OCI-LY7 (cell line): ENCODE measurements around the gene TSHZ2. TPM values are rescaled to one million over a fixed set of nuclear protein-coding genes. Genes with fewer than 3 reads are reported as not detected.

Experiments used
- BruUV-seq: library from RNA; stranded (reverse); fragments of 400-500 nt; replicated peaks from 2 replicates; lab custom pipeline; 2021; lab: Mats Ljungman, UMichigan
- CTCF ChIA-PET: fragments of 300-600 bp; sonication (Branson Sonifier 250); formaldehyde crosslinking; loops from one replicate; lab custom pipeline; 2022; ENCODE audit warnings: antibody characterized with exemption; ENCODE audit not compliant: unreplicated experiment; lab: Charles Lee
- POLR2A ChIA-PET: fragments of 300-600 bp; sonication (Branson Sonifier 250); formaldehyde crosslinking; loops from one replicate; lab custom pipeline; 2022; ENCODE audit warnings: antibody characterized with exemption; lab: Charles Lee
- DNase-seq: peaks from one replicate; pipeline ENCODE4 v3.0.0-alpha.2; 2015; ENCODE audit warnings: low spot score
- H2AFZ ChIP-seq: fragments of 200-600 bp; sonication (generic), shearing (Covaris generic); 2 replicates; pipeline ENCODE4 v1.6.1; 2014; ENCODE audit warnings: mild to moderate bottlenecking, antibody characterized with exemption, low read length, moderate library complexity
- H3K27ac ChIP-seq: fragments of 200-600 bp; sonication (generic); 2 replicates; pipeline ENCODE4 v1.5.1; 2014; ENCODE audit warnings: mixed run types, low read depth, mild to moderate bottlenecking, moderate library complexity, low read length, inconsistent platforms; ENCODE audit not compliant: poor library complexity, severe bottlenecking
- H3K36me3 ChIP-seq: fragments of 200-600 bp; sonication (generic); 2 replicates; pipeline ENCODE4 v1.6.1; 2014; ENCODE audit warnings: mild to moderate bottlenecking, antibody characterized with exemption, low read length, moderate library complexity, mixed read lengths; ENCODE audit not compliant: insufficient read depth
- H3K4me1 ChIP-seq: fragments of 200-600 bp; sonication (generic); 2 replicates; pipeline ENCODE4 v1.5.1; 2014; ENCODE audit warnings: mild to moderate bottlenecking, low read length; ENCODE audit not compliant: insufficient read depth, poor library complexity, severe bottlenecking
- H3K4me2 ChIP-seq: fragments of 200-600 bp; sonication (generic); 2 replicates; pipeline ENCODE4 v1.6.1; 2014; ENCODE audit warnings: mild to moderate bottlenecking, low read length
- H3K4me3 ChIP-seq: fragments of 200-600 bp; sonication (generic); 2 replicates; pipeline ENCODE4 v1.5.1; 2014; ENCODE audit warnings: mild to moderate bottlenecking, low read depth, low read length; ENCODE audit not compliant: poor library complexity, severe bottlenecking
- H3K79me2 ChIP-seq: fragments of 200-600 bp; sonication (generic); 2 replicates; pipeline ENCODE4 v1.6.1; 2016; ENCODE audit warnings: low read depth, mild to moderate bottlenecking, low read length, moderate library complexity, mixed read lengths; ENCODE audit not compliant: insufficient read depth
- H3K9me2 ChIP-seq: fragments of 200-600 bp; sonication (generic); 2 replicates; pipeline ENCODE4 v1.6.1; 2016; ENCODE audit warnings: mild to moderate bottlenecking, low read length, mixed read lengths; ENCODE audit not compliant: insufficient read depth
- H3K9me3 ChIP-seq: fragments of 200-600 bp; sonication (generic); 2 replicates; pipeline ENCODE4 v1.6.1; 2014; ENCODE audit warnings: mild to moderate bottlenecking, mixed run types, low read length, mixed read lengths
- H4K20me1 ChIP-seq: fragments of 200-600 bp; sonication (generic); 2 replicates; pipeline ENCODE4 v1.6.1; 2014; ENCODE audit warnings: mild to moderate bottlenecking, antibody characterized with exemption, low read length, moderate library complexity, mixed read lengths; ENCODE audit not compliant: insufficient read depth
- CTCF ChIP-seq: fragments of 200-600 bp; sonication (generic); conservative IDR thresholded peaks from 2 replicates; pipeline ENCODE4 v1.5.1; 2014; ENCODE audit warnings: mild to moderate bottlenecking, antibody characterized with exemption, low read length, moderate library complexity, mixed read lengths
- EZH2phosphoT487 ChIP-seq: fragments of 200-600 bp; sonication (generic); IDR thresholded peaks from 2 replicates; pipeline ENCODE4 v1.6.1; 2018; ENCODE audit warnings: low read depth, borderline replicate concordance, mild to moderate bottlenecking, mixed run types, antibody characterized with exemption, low read length, moderate library complexity, mixed read lengths
- intact Hi-C: fragments of 100-400 bp; cut with micrococcal nuclease; formaldehyde crosslinking; loops from one replicate; pipeline ENCODE4 v1.10.0; 2022; ENCODE audit not compliant: unreplicated experiment
- total RNA-seq, 2 experiments: library from RNA; depleted of rRNA in 1 of 2; stranded (reverse); fragments of >200 nt in 1 of 2; shearing (Covaris generic) in 1 of 2; gene quantifications; 2 replicates each; pipeline ENCODE4 v1.2.3, GENCODE V29; 2014 to 2022

TSHZ2 gene
- total RNA-seq, 2 experiments from 2014 or later, result not detected

DNA sequence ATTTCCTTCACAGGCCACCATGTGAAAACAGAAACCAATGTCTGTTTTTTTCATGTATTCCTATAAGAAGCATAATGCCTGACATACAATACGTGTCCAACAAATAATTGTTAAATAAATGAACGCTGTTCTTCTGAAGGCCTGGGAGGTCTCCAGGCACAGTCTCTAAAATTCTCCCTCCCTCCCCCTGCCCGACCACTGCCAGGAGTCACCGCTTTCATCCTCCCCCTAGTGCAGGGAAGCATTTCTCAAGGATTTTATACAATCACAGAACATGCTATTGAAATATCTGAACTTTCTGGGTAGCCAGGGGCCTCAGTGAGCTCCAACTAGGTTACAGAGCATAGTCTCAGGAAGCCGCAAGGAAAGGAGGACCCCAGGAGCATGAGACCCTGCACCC is 526.2 kb downstream of the TSHZ2 start:
- ChIA-PET CTCF (no interaction called here), POLR2A (interaction anchor here (0.7 kb wide), 2 partner anchors 24 to 716 kb away, joined by 4 to 5 read pairs; no protein-coding TSS in a partner anchor)

GRCh38 chr20:53500651-53501050 is 528.5 kb downstream of the TSHZ2 start:
- Histone ChIP-seq H3K36me3 (no peaks in the 10 kb centered on the region), H3K4me1 (no peaks in the 10 kb centered on the region), H4K20me1 (no peaks in the 10 kb centered on the region), H3K27ac (no peak overlapping the region), H3K4me3 (no peak overlapping the region), H3K79me2 (no peaks in the 10 kb centered on the region), H3K4me2 (no peak overlapping the region), H3K9me3 (no peaks in the 10 kb centered on the region), H3K9me2 (no peaks in the 10 kb centered on the region), H2AFZ (no peak overlapping the region)
- no peak for DNase-seq
- no TSS peak for BruUV-seq
- POLR2A ChIA-PET, result no interaction called here
- intact Hi-C loops, result no loop called here
- CTCF ChIA-PET, result no interaction called here
- TF ChIP-seq CTCF, result no peak

More for the DNA sequence above, 526.2 kb downstream of the TSHZ2 start:
- intact Hi-C loops, result no loop called here
- BruUV-seq, result no TSS peak
- Histone ChIP-seq H3K4me1 (no peaks in the 10 kb centered on the region), H3K9me3 (no peaks in the 10 kb centered on the region), H3K36me3 (no peaks in the 10 kb centered on the region), H3K4me3 (no peak overlapping the region), H3K79me2 (no peaks in the 10 kb centered on the region), H3K9me2 (no peaks in the 10 kb centered on the region), H2AFZ (no peak overlapping the region), H4K20me1 (no peaks in the 10 kb centered on the region), H3K27ac (no peak overlapping the region), H3K4me2 (no peak overlapping the region)
- DNase-seq, result no peak
- TF ChIP-seq EZH2phosphoT487 (no peak), CTCF (no peak)

GRCh38 chr20:53502820-53503219 is 530.7 kb downstream of the TSHZ2 start:
- H3K27ac ChIP-seq, result no peak overlapping the region
- H3K4me3 ChIP-seq, result no peak overlapping the region
- H3K9me2 ChIP-seq, result no peaks in the 10 kb centered on the region
- H3K9me3 ChIP-seq, result no peaks in the 10 kb centered on the region
- H3K79me2 ChIP-seq, result no peaks in the 10 kb centered on the region
- no peak overlapping the region for H2AFZ ChIP-seq
- ChIA-PET POLR2A (no interaction called here), CTCF (no interaction called here)
- no peaks in the 10 kb centered on the region for H3K36me3 ChIP-seq
- no peaks in the 10 kb centered on the region for H4K20me1 ChIP-seq
- intact Hi-C loops, result no loop called here
- no peaks in the 10 kb centered on the region for H3K4me1 ChIP-seq
- H3K4me2 ChIP-seq, result no peak overlapping the region
- TF ChIP-seq CTCF, result no peak
- no peak for TF ChIP-seq EZH2phosphoT487
- DNase-seq, result no peak
- BruUV-seq, result no TSS peak
